Sigmoid colon (tissue), 4 donors: Measurements from ENCODE around the gene RRM2.

Experiments
- EP300 ChIP-seq, 4 donors: sonication (generic); formaldehyde crosslinking; IDR thresholded peaks; one replicate each; pipeline ENCODE4 v1.6.1; 2017; ENCODE audit warnings: antibody characterized with exemption in 4 of 4
- TF ChIP-seq, protein P1 (sequence below), 4 experiments: fragments of 450-650 bp in 3 of 4; fragments of 200-600 bp in 1 of 4; IDR thresholded peaks; one replicate each; pipeline ENCODE4 v1.5.1; 2016 to 2019; ENCODE audit warnings: antibody characterized with exemption in 4 of 4, mild to moderate bottlenecking in 3 of 4, moderate library complexity in 2 of 4

DNA sequence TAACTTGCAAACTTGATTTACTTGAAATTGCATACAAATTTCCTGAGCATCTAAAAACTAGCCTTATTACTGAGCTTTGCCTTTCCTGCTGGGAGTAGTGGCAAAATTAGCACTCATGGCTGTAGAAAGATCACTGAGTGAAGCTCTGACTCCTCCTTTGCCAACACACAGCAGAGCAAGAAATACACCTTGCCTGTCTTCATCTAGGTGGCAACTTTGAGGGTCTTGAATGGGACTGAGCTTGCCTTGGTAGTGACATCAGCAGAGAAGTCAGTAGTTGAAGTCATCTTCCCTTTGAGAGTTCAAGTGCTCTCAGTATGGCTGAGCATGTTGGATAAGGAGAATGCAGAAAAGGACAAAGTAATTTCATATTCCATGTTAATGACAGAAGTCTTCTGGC, 5.9 kb downstream of the RRM2 start:
- TF ChIP-seq EP300 (IDR thresholded peaks at IDR 0.05) = no peak
- TF ChIP-seq, protein P1, sequence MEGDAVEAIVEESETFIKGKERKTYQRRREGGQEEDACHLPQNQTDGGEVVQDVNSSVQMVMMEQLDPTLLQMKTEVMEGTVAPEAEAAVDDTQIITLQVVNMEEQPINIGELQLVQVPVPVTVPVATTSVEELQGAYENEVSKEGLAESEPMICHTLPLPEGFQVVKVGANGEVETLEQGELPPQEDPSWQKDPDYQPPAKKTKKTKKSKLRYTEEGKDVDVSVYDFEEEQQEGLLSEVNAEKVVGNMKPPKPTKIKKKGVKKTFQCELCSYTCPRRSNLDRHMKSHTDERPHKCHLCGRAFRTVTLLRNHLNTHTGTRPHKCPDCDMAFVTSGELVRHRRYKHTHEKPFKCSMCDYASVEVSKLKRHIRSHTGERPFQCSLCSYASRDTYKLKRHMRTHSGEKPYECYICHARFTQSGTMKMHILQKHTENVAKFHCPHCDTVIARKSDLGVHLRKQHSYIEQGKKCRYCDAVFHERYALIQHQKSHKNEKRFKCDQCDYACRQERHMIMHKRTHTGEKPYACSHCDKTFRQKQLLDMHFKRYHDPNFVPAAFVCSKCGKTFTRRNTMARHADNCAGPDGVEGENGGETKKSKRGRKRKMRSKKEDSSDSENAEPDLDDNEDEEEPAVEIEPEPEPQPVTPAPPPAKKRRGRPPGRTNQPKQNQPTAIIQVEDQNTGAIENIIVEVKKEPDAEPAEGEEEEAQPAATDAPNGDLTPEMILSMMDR (IDR thresholded peaks at IDR 0.05) = no peak
